NCI-H2227 treated with DMSO at 0.1 percent for 48 hours (cell line): ENCODE results near the gene LUZP2.

Experiments
- DNase-seq: peaks from one replicate; lab custom pipeline; 2025; lab: John Stamatoyannopoulos, UW

LUZP2 gene

GRCh38 chr11:24635588-24636290, 138.9 kb downstream of the LUZP2 start:
- no peak for DNase-seq

DNA sequence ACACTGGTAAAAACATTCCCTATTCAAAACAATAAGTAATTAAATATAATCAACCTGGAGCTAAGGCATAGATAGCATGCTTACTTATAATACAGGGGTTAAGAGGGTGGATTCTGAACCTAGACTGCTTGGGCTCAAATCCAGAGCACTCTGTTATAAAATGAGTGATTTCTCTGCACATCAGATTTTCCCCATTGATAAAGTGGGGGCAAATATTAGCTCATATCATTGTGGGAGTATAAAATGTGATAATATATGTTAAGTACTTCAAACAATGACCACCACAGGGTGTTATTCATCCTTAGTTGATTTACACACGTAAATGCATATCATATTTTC, 139.4 kb downstream of the LUZP2 start:
- DNase-seq: no peak

GRCh38 chr11:24637520-24637919, 140.7 kb downstream of the LUZP2 start:
- no peak for DNase-seq

- no peak for DNase-seq
These were observed 145.8 kb downstream of the LUZP2 start for GRCh38 chr11:24642648-24643047.

DNA sequence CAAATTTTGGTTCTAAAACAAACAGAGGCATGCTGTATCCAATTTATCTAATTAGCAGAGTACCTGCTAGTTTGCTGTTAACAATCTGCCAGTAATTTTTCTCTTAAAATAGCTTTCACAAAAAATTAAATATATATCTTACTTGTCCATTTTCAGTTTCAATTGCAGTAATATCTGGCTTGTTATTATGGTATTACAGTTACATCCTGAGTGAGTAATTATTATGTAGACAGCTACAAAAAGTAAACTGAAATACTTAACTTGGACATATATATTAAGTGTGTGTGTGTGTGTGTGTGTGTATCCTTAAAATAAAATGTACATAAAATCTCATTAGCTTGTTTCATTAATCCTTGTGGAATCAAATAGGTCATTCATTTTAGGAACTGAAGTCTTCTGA, 148.7 kb downstream of the LUZP2 start:
- DNase-seq: no peak

- DNase-seq: no peak
These were observed 155.0 kb downstream of the LUZP2 start for GRCh38 chr11:24651873-24652272.

- no peak for DNase-seq
These were observed 157.0 kb downstream of the LUZP2 start for GRCh38 chr11:24653901-24654300.

DNA sequence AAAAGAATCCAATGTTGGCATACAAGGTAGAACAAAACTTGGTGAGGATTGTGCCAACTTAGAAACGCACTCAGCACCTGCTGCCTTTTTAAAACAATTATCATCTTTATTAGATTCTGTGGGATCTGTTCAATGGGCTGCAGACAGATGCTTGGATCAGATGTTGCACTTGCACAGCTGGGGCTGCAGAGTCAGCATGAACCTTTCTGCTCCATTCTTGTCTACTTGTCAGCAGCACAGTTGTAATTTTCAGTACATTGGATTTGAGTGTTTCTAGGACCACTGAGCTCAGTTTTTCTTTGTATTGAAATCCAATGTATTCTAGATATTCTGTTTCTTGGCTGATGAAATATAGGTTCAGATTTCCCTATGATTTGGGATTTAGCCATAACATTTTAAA, 164.5 kb downstream of the LUZP2 start:
- DNase-seq: no peak

- no peak for DNase-seq
These were observed 167.5 kb downstream of the LUZP2 start for GRCh38 chr11:24664399-24664798.

- DNase-seq: no peak
These were observed 170.6 kb downstream of the LUZP2 start for GRCh38 chr11:24667353-24667968.

- DNase-seq: no peak
These were observed 182.0 kb downstream of the LUZP2 start for GRCh38 chr11:24678703-24679348.

GRCh38 chr11:24679821-24680351, 183.0 kb downstream of the LUZP2 start:
- no peak for DNase-seq

GRCh38 chr11:24683583-24683982, 186.7 kb downstream of the LUZP2 start:
- DNase-seq: no peak

- DNase-seq: no peak
These were observed 189.0 kb downstream of the LUZP2 start for GRCh38 chr11:24685821-24686220.

DNA sequence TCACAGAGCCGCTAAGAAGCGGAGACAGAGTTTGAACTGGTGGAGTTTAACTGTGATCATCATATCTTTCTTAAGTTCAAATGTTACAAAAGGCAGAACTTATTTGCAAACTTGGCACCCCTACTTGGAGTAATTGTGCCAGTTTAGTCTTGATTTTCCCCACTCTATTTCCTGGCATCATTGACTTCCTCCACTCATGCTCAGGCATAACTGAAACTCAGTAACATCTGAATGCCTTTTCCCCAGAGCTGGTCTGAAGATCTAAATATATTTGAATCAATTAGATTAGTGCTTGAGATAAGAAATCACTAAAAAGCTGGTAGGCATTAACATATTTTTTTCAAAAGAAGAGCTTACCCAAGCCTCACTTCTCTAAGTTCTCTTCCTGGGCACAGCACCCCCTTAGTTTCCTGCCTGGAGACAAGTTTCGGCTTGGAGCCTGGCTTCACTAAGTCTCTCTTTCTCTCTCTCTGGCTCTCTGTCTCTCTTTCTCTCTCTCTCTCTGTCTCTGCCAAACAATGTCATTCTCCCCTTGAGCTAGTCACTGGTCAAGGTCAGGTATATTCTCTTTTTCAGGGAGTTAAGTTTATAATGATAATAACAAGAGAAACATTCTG, 190.8 kb downstream of the LUZP2 start:
- DNase-seq: no peak

DNA sequence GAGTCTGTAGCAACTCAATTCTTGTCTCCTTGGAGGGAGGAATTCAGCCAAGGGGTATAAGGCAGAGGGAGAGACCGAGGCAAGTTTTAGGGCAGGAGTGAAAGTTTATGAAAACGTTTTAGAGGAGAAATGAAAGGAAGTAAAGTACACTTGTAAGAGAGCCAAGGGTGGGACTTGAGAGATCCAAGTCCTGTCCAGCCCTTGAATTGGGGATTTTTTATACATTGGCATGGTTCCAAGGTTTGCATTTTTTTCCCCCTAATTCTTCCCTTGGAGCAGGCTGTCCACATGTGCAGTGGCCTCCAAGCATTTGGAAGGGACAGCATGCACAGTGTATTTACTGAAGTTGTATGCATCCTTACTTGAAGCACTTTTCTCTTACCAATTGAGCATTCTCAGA, 192.1 kb downstream of the LUZP2 start:
- no peak for DNase-seq

- no peak for DNase-seq
These were observed 200.8 kb downstream of the LUZP2 start for GRCh38 chr11:24697522-24698111.

GRCh38 chr11:24704716-24705115, 207.9 kb downstream of the LUZP2 start:
- DNase-seq: no peak

DNA sequence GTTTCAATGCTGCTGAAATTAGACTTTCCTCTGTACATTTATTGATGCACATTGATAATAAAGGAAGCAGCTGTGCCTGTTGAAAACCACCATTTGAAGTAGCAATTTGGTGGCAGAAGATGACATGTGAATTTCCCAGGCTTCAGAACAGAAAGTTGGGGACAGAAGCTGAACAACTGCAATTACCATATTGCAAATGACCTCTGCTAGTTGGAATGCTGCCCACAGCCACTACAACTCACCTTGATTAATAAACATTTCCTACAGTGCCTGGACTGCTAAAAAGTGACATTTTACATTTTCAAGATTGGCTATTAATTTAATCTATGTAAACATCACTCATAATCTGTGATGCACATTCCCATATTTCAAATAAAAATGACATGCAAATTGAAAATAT, 208.6 kb downstream of the LUZP2 start:
- no peak for DNase-seq

DNA sequence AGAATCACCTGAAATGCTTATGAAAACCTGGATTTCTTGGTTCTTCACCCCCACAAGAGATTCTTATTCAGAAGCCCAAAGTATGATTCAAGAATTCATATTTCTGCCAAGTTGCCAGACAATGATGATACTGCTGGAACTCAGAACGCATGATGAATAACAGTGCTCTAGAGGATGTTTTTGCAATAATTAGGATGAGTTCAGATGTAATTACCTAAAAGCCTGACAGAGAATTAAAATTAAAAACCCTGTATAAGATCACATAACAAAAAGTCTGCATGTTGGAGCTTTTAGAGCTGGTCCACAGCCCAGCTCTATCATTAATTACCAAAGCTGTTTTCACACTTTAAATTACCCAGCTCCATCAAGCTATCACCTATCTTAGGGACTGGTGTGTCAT, 211.8 kb downstream of the LUZP2 start:
- no peak for DNase-seq

- DNase-seq: no peak
These were observed 213.2 kb downstream of the LUZP2 start for GRCh38 chr11:24709928-24710565.

DNA sequence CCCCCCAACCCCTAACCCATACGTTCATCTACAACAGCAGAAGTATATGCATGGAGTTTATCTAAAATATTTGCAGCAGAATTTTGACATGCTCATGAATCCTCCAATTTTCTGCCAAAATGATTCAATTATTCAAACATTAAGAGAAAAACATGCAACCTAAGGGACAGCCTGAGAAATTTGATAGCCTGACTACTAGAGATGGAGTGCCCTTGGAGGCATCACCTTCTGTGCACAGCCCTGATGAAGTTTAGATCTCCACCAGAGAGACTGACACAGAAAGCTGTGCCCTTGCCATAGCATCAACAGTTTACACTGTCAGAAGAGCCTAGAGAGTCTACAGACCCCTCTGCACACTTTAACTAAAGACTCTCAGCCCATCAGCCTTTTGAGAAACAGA, 217.7 kb downstream of the LUZP2 start:
- DNase-seq: no peak
